HG02938 (cell line): ENCODE results near the gene GRIN3B.

Experiments used
- ATAC-seq: cut with Tn5 transposase; IDR thresholded peaks from one replicate; pipeline ENCODE4 v1.9.1; 2021; ENCODE audit warnings: mild to moderate bottlenecking, moderate library complexity; ENCODE audit not compliant: unreplicated experiment

Gene GRIN3B

GRCh38 chr19:1055886-1056620, 55.8 kb downstream of the GRIN3B start:
- no peak for ATAC-seq

- no peak for ATAC-seq
Observed at GRCh38 chr19:1057176-1057855, 57.1 kb downstream of the GRIN3B start.

GRCh38 chr19:1058112-1058511, 57.9 kb downstream of the GRIN3B start:
- no peak for ATAC-seq
